Left ventricle myocardium inferior (tissue), 1 donor: ENCODE measurements around the gene FFAR1. TPM values are rescaled to one million over a fixed set of nuclear protein-coding genes. Genes with fewer than 3 reads are reported as not detected.

ENCODE experiments used
- DNase-seq: peaks from one replicate; pipeline ENCODE4 v3.0.0-alpha.2; 2020
- H3K27ac ChIP-seq: fragments of 200-600 bp; replicated peaks from 2 replicates; pipeline ENCODE4 v1.8.0; 2021
- H3K27me3 ChIP-seq: fragments of 200-600 bp; 2 replicates; pipeline ENCODE4 v1.8.0; 2021; ENCODE audit warnings: low read depth
- H3K36me3 ChIP-seq: fragments of 200-600 bp; 2 replicates; pipeline ENCODE4 v1.8.0; 2021
- H3K4me1 ChIP-seq: fragments of 200-600 bp; 2 replicates; pipeline ENCODE4 v1.8.0; 2021
- H3K4me3 ChIP-seq: fragments of 200-600 bp; 2 replicates; pipeline ENCODE4 v1.8.0; 2021; ENCODE audit warnings: mild to moderate bottlenecking, moderate library complexity
- H3K9me3 ChIP-seq: fragments of 200-600 bp; replicated peaks from 2 replicates; pipeline ENCODE4 v1.8.0; 2021
- intact Hi-C: fragments of 100-400 bp; cut with micrococcal nuclease; formaldehyde crosslinking; loops from one replicate; pipeline ENCODE4 v1.11.0; 2022
- total RNA-seq: library from RNA; stranded (reverse); fragmentation: NEBNext Ultra II Directional; extraction: Animal tissue kit (Norgen Biotek cat#: 25700); gene quantifications from one replicate; pipeline ENCODE4 v1.2.1, GENCODE V29; 2021
- TF ChIP-seq, protein P1 (sequence below): fragments of 200-600 bp; IDR thresholded peaks from 2 replicates; pipeline ENCODE4 v1.8.0; 2021; ENCODE audit warnings: antibody characterized with exemption, mild to moderate bottlenecking, borderline replicate concordance
- donor health status: DM: no; HTN: yes; CAD: no; lungs with severe emphysema.

The FFAR1 gene
- total RNA-seq, 1 donor from 2014 or later: not detected

DNA sequence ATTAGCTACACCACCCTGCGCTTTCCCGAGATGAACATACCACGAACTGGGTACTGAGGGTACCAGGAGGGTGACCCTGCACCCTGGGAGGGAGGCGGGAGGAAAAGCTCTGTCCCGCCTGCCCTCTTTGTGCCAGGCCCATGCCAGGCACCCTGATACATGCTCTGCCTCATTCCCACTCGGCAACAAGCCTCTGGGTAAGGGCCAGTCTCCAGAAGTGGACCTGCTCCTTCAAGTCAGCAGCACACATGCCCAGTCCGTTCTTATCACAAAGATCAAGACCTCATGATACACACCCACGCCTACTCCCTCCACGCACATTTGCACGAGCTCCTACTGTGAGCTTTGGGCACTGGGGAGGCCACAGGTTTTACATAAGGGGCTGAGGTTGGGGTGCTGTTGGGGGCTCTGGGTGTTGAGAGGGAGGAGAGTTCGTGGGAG lies 2.0 kb upstream of the FFAR1 start:
- Histone ChIP-seq H3K27ac (no peak overlapping the region), H3K36me3 (no peaks in the 10 kb centered on the region), H3K27me3 (peaks cover 57% of the 10 kb centered on the region), H3K4me3 (no peak overlapping the region), H3K4me1 (no peaks in the 10 kb centered on the region), H3K9me3 (no peaks in the 10 kb centered on the region)
- DNase-seq: no peak
- TF ChIP-seq, protein P1, sequence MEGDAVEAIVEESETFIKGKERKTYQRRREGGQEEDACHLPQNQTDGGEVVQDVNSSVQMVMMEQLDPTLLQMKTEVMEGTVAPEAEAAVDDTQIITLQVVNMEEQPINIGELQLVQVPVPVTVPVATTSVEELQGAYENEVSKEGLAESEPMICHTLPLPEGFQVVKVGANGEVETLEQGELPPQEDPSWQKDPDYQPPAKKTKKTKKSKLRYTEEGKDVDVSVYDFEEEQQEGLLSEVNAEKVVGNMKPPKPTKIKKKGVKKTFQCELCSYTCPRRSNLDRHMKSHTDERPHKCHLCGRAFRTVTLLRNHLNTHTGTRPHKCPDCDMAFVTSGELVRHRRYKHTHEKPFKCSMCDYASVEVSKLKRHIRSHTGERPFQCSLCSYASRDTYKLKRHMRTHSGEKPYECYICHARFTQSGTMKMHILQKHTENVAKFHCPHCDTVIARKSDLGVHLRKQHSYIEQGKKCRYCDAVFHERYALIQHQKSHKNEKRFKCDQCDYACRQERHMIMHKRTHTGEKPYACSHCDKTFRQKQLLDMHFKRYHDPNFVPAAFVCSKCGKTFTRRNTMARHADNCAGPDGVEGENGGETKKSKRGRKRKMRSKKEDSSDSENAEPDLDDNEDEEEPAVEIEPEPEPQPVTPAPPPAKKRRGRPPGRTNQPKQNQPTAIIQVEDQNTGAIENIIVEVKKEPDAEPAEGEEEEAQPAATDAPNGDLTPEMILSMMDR: no peak
- intact Hi-C loops: no loop called here

DNA sequence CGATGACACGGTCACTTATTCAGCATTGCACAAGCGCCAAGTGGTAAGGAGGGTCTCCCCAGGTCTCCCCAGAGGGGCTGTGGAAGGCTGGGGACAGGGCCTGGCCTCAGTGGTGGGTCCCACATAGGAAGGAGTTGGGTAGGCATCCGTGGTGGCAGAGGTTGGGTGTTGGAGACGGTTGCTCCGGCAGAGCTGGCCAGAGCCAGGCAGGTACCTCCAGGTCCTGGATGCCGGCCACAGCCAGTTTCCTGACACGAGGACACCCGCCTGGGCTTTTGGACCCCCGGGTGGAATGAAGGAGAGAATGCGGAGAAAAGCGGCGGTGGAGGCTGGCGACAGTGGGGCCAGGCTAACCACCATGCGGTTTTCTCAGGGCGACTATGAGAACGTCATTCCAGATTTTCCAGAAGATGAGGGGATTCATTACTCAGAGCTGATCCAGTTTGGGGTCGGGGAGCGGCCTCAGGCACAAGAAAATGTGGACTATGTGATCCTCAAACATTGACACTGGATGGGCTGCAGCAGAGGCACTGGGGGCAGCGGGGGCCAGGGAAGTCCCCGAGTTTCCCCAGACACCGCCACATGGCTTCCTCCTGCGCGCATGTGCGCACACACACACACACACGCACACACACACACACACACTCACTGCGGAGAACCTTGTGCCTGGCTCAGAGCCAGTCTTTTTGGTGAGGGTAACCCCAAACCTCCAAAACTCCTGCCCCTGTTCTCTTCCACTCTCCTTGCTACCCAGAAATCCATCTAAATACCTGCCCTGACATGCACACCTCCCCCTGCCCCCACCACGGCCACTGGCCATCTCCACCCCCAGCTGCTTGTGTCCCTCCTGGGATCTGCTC lies 1.3 kb upstream of the FFAR1 start:
- intact Hi-C loops: no loop called here
- peaks cover 61% of the 10 kb centered on the region for H3K27me3 ChIP-seq
- H3K4me3 ChIP-seq: no peak overlapping the region
- no peaks in the 10 kb centered on the region for H3K36me3 ChIP-seq
- H3K27ac ChIP-seq: no peak overlapping the region
- H3K9me3 ChIP-seq: no peaks in the 10 kb centered on the region
- no peak for DNase-seq
- no peaks in the 10 kb centered on the region for H3K4me1 ChIP-seq
- TF ChIP-seq, protein P1: no peak

DNA sequence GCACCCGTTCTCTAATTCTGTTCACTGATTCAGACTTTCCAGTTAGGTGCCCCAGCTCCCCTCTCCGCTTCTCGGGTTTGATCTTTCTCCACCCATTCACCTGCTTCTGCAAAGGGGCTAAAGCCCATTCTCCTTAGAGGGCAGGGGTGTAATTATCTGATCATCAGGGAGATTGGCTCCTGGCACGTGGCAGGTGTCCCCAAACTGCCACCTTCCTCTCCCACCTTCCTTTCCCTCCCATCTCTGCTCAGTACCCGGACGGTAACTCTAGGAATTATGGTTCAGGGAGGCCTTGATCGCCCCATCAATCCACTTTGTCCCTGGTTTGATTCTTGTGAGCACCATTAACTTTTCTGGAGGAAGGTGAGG lies 212 bp downstream of the FFAR1 start:
- Histone ChIP-seq H3K36me3 (no peaks in the 10 kb centered on the region), H3K27ac (no peak overlapping the region), H3K4me1 (peaks cover 5% of the 10 kb centered on the region), H3K4me3 (no peak overlapping the region), H3K9me3 (no peaks in the 10 kb centered on the region), H3K27me3 (peaks cover 74% of the 10 kb centered on the region)
- intact Hi-C loops: no loop called here
- DNase-seq: no peak
- TF ChIP-seq, protein P1: no peak

DNA sequence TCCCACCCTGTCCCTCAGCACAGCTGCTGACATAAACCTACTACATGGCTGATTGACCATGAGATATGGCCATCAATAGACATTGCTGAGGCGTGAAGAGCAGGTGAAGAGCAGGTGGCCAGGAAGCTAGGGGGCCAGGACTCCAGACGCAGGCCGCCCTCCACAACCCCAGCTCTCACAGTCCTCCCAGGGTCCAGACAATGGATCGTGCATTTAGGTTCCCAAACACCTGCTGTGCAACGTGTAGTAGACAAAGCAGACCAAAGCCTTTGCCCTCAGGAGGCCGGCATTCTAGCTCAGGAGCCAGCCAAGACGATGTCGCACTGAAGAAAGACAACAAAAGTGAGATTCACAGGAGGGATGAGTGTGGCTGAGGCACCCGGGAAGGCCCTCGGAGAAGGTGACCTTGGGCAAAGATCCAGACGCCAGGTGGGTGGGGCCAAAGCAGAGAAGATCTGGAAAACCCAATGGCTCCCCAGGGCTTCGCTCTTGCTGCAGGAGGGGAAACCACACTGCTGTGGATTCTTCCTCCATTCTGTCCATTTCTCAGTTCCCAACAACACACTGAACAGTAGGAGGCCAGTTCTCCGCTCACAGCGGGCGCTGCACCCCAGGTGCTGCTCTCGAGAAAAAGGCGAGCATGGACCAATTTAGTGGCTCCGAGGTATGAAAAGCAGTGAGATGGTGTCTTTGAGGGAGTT lies 1.4 kb downstream of the FFAR1 start:
- H3K4me1 ChIP-seq: peaks cover 5% of the 10 kb centered on the region
- no peak for DNase-seq
- no peak overlapping the region for H3K27ac ChIP-seq
- TF ChIP-seq, protein P1: no peak
- H3K4me3 ChIP-seq: no peak overlapping the region
- no peaks in the 10 kb centered on the region for H3K36me3 ChIP-seq
- peaks cover 78% of the 10 kb centered on the region for H3K27me3 ChIP-seq
- no peaks in the 10 kb centered on the region for H3K9me3 ChIP-seq
- intact Hi-C loops: no loop called here

DNA sequence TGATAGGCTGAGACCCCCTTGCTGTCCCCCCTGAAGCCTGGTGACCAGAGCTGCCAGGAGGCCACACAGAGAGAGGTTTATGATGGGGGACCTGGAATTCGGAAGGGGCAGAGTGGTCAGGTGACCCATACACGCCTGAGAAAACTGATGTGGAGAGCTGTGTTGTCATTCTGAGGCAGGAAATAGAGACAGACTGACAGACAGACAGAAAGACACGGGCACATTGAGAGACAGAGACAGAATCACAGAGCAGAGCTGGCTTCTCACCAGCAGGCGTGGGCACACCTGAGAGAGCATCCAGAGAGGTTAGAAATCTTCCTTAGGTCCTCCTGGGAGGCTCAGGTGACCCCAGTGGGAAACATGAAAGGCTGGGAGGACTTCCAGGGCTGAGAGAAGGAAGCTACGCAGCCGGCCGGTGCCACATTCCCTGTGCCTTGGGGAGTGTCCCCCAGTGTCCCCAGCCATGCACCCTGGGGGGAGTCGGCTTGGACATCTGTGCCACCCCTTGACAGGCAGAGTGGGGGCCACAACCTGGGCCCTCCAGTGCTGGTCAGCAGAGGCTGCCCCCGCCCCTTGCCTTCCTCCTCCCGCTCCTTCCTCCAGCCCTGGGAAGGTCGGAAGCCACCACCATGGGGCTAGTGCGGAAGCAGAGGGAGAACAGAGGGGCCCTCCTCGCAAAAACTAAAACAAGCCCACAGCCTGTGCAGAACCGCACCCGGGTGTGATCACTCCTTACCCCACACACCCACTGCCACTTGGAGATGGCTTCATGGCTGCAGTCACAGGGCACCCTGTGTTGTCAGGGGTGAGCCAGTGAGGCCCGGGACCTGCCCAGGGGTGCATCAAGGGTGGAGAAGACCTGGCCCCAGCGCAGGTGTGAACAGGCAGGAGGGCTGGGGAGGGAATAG lies 2.2 kb downstream of the FFAR1 start:
- no peaks in the 10 kb centered on the region for H3K9me3 ChIP-seq
- peaks cover 5% of the 10 kb centered on the region for H3K4me1 ChIP-seq
- peaks cover 77% of the 10 kb centered on the region for H3K27me3 ChIP-seq
- intact Hi-C loops: loop anchor here (10.0 kb wide), 2 partner anchors 115 to 145 kb away; partner anchors contain the start of gene KRTDAP
- H3K27ac ChIP-seq: no peak overlapping the region
- H3K36me3 ChIP-seq: no peaks in the 10 kb centered on the region
- no peak for DNase-seq
- TF ChIP-seq, protein P1: no peak
- no peak overlapping the region for H3K4me3 ChIP-seq
